HFFc6 (cell line): Measurements from ENCODE around the gene KCNQ1. TPM values are rescaled to one million over a fixed set of nuclear protein-coding genes. Genes with fewer than 3 reads are reported as not detected.

Experiments
- DNase-seq: peaks from one replicate; pipeline ENCODE4 v3.0.0-alpha.2; 2018
- H3K27ac Mint-ChIP-seq: 2 replicates; pipeline ENCODE4 v1.8.0; 2020; ENCODE audit warnings: mild to moderate bottlenecking, mixed read lengths
- H3K27me3 Mint-ChIP-seq: 2 replicates; pipeline ENCODE4 v1.8.0; 2021; ENCODE audit warnings: mild to moderate bottlenecking, moderate library complexity, mixed read lengths; ENCODE audit not compliant: insufficient read depth
- H3K36me3 Mint-ChIP-seq: 2 replicates; pipeline ENCODE4 v1.8.0; 2021; ENCODE audit warnings: low read depth, mixed read lengths
- H3K4me1 Mint-ChIP-seq: 2 replicates; pipeline ENCODE4 v1.8.0; 2020; ENCODE audit warnings: low read depth, mixed read lengths
- H3K4me3 Mint-ChIP-seq: 2 replicates; pipeline ENCODE4 v1.8.0; 2020; ENCODE audit warnings: mild to moderate bottlenecking, moderate library complexity, mixed read lengths
- H3K9me3 Mint-ChIP-seq: 2 replicates; pipeline ENCODE4 v1.8.0; 2020; ENCODE audit warnings: mild to moderate bottlenecking, mixed read lengths
- total RNA-seq, 6 experiments: library from RNA; stranded (reverse); fragmentation: NEBNext Ultra II Directional; extraction: Animal tissue kit (Norgen Biotek cat#: 25700); gene quantifications; 2 replicates in 1 of 6; 3 replicates in 5 of 6; pipeline ENCODE4 v1.2.3, GENCODE V29; 2021
- TF ChIP-seq, protein P1 (sequence below): fragments of 200-600 bp; sonication (generic); IDR thresholded peaks from 2 replicates; pipeline ENCODE4 v1.5.0; 2021; ENCODE audit warnings: antibody characterized with exemption, mild to moderate bottlenecking

KCNQ1 gene
- total RNA-seq, 6 experiments from 2014 or later: not detected

DNA sequence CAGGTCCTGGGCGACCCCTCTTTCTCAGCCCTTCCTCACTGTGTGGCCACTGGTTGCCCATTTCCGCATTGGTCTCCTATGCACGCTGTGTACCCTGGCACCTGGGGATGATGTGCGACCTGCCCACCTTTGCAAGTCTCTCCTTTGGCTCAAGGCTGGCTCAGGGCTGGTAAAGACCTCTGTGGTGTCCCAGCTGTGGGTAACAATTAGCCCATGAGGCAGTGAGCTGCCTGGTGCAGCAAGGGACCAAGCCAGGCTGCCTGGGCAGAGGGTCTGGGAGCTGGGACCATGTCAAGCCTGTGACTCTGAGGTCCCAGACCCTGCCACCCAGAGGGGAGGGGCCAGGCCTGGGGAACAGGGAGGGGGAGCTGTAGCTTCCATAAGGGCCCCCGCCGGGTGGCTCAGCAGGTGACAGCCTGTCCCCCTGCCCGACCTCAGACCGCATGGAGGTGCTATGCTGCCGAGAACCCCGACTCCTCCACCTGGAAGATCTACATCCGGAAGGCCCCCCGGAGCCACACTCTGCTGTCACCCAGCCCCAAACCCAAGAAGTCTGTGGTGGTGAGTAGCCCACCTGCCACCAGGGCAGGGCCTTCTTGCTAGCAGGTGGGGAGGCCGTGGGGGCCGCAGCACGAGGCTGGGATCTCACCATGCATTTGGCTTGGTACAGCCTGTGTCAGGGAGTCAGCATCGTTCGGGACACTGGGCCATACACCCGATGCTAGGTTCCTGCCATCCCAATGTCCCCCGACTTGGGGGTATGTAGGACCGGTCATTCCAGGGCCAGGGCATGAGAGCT is 142.5 kb downstream of the KCNQ1 start:
- Mint-ChIP-seq H3K4me1 (no peaks in the 10 kb centered on the region), H3K9me3 (no peaks in the 10 kb centered on the region), H3K27ac (no peak overlapping the region), H3K36me3 (no peaks in the 10 kb centered on the region), H3K4me3 (no peak overlapping the region), H3K27me3 (peaks cover 27% of the 10 kb centered on the region)
- TF ChIP-seq, protein P1, sequence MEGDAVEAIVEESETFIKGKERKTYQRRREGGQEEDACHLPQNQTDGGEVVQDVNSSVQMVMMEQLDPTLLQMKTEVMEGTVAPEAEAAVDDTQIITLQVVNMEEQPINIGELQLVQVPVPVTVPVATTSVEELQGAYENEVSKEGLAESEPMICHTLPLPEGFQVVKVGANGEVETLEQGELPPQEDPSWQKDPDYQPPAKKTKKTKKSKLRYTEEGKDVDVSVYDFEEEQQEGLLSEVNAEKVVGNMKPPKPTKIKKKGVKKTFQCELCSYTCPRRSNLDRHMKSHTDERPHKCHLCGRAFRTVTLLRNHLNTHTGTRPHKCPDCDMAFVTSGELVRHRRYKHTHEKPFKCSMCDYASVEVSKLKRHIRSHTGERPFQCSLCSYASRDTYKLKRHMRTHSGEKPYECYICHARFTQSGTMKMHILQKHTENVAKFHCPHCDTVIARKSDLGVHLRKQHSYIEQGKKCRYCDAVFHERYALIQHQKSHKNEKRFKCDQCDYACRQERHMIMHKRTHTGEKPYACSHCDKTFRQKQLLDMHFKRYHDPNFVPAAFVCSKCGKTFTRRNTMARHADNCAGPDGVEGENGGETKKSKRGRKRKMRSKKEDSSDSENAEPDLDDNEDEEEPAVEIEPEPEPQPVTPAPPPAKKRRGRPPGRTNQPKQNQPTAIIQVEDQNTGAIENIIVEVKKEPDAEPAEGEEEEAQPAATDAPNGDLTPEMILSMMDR: no peak
- DNase-seq: no peak

DNA sequence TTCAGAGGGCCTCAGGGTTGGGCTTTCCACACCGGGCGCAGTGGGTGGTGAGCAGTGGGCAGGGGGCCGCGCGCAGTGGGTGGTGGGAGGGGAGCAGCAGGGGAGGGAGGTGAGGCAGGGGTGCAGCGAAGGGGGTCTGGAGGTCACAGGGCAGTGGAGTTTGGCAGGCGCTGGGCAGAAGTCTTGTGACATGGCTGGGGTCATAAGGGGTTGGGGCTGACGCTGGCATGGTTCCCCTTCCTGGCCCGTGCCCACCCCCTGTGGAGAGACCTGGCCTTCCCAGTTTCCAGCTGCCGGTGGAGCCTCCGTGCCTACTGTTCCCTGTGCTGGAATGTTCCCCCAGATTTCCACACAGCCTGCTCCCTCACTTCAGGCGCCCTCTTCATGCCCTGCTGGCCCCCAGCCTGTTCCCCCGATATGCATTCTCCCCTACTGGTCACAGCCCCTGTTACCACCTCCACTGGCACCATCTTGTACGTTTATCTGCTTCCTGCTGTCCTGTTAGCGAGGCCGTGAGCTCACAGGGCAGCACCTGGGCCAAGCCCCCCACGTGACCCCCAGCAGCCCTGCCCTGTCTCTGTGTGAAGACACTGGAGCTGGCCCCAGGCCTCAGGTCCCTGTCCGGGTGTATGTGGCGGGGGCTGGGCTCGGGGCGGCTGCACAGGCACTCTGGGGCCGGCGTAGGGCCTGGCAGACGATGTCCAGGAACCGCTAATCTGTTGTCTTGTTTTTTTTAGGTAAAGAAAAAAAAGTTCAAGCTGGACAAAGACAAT is 143.4 kb downstream of the KCNQ1 start:
- Mint-ChIP-seq H3K4me1 (no peaks in the 10 kb centered on the region), H3K9me3 (no peaks in the 10 kb centered on the region), H3K27ac (no peak overlapping the region), H3K36me3 (no peaks in the 10 kb centered on the region), H3K27me3 (peaks cover 31% of the 10 kb centered on the region), H3K4me3 (no peak overlapping the region)
- DNase-seq: no peak
- TF ChIP-seq, protein P1: no peak

DNA sequence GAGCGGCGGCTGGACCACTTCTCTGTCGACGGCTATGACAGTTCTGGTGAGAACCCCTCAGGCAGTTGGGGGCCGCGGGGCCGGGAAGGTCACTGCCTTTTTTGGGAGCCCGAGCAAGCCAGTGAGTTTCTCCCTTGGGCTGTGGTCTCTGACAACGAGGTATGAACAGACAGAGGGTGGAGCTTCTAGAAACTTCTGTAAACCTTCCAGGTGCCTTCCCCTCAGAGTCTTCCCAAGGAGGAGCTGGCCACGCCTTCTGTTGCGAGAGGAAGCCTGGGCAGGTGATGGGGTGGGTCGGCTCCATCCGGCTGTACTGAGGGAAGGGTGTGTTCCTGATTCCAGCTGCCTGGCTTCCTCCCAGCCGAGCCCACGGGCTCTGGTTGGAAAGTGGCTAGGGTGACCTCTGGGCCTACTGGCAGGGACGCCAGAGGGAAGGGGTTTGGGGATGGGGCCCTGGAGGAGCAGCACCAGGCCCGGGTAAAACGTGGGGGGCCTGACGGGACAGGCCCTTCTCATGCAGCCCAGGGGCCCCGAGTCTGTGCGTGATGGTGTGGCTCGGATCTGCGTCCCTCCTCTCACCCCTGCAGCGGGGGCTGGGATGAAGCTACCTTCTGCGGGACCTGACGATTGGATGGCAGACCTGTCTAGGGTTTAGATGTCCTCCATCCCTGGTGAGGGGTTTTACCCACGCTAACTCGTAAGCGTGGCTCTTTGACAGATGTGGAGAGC is 144.2 kb downstream of the KCNQ1 start:
- no peak overlapping the region for H3K27ac Mint-ChIP-seq
- no peak overlapping the region for H3K4me3 Mint-ChIP-seq
- DNase-seq: no peak
- H3K9me3 Mint-ChIP-seq: no peaks in the 10 kb centered on the region
- no peaks in the 10 kb centered on the region for H3K36me3 Mint-ChIP-seq
- TF ChIP-seq, protein P1: no peak
- H3K27me3 Mint-ChIP-seq: peaks cover 31% of the 10 kb centered on the region
- H3K4me1 Mint-ChIP-seq: no peaks in the 10 kb centered on the region

DNA sequence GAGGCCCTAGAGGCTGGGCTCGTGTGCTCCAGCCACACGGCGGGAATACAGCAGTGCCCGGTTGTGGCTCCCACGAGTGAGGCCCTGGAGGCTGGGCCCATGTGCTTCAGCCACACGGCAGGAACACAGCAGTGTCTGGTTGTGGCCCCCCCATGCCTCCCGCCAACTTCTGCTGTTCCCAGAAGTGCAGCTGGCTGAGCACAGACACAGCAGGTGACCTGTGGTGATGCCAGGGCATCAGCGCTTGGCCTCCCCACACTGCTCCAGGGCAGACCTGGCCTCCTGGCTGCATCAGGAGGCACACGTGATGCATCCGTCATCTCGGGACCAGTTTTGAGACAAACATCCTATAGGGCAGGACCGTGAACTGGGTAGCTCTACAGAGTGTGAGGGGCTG is 144.7 kb downstream of the KCNQ1 start:
- Mint-ChIP-seq H3K4me1 (no peaks in the 10 kb centered on the region), H3K27ac (no peak overlapping the region), H3K4me3 (no peak overlapping the region), H3K9me3 (no peaks in the 10 kb centered on the region), H3K36me3 (no peaks in the 10 kb centered on the region), H3K27me3 (peaks cover 31% of the 10 kb centered on the region)
- DNase-seq: no peak
- TF ChIP-seq, protein P1: no peak

DNA sequence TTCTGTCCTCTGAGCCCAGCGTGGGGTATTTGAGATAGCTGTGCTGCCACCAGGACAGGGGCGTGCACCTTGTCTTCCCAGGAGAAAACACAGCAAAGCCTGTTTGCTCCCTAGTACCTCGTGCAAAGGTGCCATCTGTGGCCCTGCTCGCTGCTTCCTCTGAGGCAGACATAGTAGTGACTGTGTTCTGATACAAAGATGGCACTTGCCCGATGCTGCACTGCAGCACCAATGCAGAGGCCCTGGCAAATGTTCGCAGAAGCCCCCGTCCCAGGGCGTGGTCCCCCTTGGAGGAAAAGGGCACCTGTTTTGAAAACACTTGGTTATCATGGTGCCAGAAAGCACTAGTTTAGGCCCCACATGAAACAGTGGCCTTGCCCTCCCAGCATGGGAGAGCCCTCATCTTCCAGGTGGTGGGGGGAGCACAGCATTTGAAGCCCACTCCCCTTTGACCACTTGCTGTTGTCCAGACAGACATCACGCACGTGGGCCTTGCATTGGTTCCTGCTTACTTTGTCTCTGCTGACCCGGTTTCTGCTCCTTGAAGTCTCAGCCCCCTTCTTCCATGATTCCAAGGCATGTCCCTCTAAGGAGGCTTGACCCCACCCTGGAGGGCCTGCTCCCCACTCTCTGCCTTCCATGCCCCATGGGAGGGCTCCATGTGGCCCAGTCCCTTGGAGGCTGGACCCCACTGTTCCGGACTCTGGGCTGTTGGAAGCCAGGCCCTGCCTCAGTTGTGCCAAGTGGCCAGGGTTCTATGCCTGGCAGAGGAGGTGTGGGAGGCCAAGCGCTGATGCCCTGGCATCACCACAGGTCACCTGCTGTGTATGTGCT is 145.5 kb downstream of the KCNQ1 start:
- Mint-ChIP-seq H3K27ac (no peak overlapping the region), H3K27me3 (peaks cover 31% of the 10 kb centered on the region), H3K4me1 (no peaks in the 10 kb centered on the region), H3K9me3 (no peaks in the 10 kb centered on the region), H3K36me3 (no peaks in the 10 kb centered on the region), H3K4me3 (no peak overlapping the region)
- TF ChIP-seq, protein P1: no peak
- DNase-seq: no peak
